ENCODE measurements around the gene SAMD4A. TPM values are rescaled to one million over a fixed set of nuclear protein-coding genes. Genes with fewer than 3 reads are reported as not detected.

Gene SAMD4A
- total RNA-seq, 2 donors from 2014 or later, result 11.2 to 15.3 TPM

DNA sequence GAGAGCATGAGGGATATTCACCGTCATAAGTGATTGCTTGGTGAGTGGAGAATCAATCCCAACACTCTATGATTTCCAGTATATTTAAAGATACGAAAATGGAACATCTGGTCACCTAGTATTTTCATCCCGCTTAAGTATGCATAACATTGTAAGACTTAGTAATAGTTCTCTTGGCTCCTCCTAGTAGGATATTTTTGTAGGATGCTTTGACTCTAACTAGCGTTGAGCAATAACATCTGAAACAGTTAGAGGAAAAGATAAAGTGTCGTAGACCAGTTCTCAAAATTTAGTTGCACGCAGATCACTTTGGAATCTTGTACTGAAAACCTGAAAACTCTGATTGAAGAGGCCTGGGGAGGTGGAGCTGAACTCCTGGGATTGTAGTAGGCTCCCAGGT lies 7.6 kb downstream of the SAMD4A start:
- intact Hi-C loops (cut with DNase I), result no loop called here
- H3K4me1 ChIP-seq, result peaks cover 6% of the 10 kb centered on the region
- no peak overlapping the region for H3K27ac ChIP-seq
- H3K4me3 ChIP-seq, result no peak overlapping the region
- no peaks in the 10 kb centered on the region for H3K9me3 ChIP-seq
- no peaks in the 10 kb centered on the region for H3K27me3 ChIP-seq
- ATAC-seq, result no peak
- H3K36me3 ChIP-seq (replicated peaks in 1 of 2; ENCODE audit: insufficient read depth in 1 of 2, low read depth in 2 of 2), result no peaks in the 10 kb centered on the region
- no peak for DNase-seq
- TF ChIP-seq, protein P1, sequence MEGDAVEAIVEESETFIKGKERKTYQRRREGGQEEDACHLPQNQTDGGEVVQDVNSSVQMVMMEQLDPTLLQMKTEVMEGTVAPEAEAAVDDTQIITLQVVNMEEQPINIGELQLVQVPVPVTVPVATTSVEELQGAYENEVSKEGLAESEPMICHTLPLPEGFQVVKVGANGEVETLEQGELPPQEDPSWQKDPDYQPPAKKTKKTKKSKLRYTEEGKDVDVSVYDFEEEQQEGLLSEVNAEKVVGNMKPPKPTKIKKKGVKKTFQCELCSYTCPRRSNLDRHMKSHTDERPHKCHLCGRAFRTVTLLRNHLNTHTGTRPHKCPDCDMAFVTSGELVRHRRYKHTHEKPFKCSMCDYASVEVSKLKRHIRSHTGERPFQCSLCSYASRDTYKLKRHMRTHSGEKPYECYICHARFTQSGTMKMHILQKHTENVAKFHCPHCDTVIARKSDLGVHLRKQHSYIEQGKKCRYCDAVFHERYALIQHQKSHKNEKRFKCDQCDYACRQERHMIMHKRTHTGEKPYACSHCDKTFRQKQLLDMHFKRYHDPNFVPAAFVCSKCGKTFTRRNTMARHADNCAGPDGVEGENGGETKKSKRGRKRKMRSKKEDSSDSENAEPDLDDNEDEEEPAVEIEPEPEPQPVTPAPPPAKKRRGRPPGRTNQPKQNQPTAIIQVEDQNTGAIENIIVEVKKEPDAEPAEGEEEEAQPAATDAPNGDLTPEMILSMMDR (IDR thresholded peaks at IDR 0.05), result no peak
- TF ChIP-seq POLR2A (IDR thresholded peaks at IDR 0.05), result no peak
- WGBS, 2 donors, result 94 to 95% methylated on average over 6 of the region's 6 CpGs

DNA sequence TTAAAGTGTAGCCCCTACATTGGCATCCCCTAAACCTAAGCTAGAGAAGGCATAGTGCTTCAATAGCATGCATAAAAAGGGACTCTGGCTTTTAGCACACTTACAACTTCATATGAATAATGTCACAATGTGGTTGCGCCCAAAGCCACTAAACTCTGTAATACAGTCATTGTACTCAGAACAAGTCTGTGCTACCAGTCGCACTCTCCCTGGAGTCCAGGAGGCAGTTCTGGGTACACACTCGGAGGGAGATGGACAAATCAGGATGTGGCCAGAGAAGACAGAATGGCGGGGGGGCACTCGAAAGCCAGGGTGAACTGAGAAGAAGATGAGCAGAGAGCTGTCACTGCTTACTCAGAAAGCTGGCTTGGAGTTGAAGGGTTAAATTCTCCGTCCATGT lies 10.6 kb downstream of the SAMD4A start:
- Histone ChIP-seq H3K4me1 (no peaks in the 10 kb centered on the region), H3K27ac (no peak overlapping the region), H3K4me3 (no peak overlapping the region), H3K9me3 (no peaks in the 10 kb centered on the region), H3K36me3 (replicated peaks in 1 of 2; ENCODE audit: insufficient read depth in 1 of 2, low read depth in 2 of 2) (no peaks in the 10 kb centered on the region), H3K27me3 (no peaks in the 10 kb centered on the region)
- WGBS, 2 donors, result 88 to 98% methylated on average over 6 of the region's 6 CpGs
- no peak for DNase-seq
- ATAC-seq, result no peak
- no peak for TF ChIP-seq POLR2A (IDR thresholded peaks at IDR 0.05)
- TF ChIP-seq, protein P1 (IDR thresholded peaks at IDR 0.05), result no peak
- intact Hi-C loops (cut with DNase I), result no loop called here

DNA sequence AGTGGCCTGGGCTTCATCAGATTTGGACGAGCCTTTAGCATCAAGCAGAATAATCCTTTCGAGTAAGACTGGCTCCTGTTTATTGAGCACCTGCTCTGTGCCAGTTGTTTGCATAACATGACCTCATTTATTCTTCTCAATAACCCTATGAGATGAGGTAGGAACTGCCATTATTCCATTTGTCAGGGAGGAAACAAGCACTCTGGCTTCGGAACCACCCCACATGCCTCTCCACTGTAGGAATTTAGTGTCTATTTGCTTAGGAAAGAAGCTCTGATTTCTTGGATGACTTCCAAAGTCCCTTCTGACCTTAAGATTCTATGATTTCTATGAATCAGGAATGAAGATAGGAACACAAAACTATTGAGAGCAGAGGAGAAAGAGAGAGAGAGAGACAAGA lies 11.0 kb downstream of the SAMD4A start:
- intact Hi-C loops (cut with DNase I), result no loop called here

DNA sequence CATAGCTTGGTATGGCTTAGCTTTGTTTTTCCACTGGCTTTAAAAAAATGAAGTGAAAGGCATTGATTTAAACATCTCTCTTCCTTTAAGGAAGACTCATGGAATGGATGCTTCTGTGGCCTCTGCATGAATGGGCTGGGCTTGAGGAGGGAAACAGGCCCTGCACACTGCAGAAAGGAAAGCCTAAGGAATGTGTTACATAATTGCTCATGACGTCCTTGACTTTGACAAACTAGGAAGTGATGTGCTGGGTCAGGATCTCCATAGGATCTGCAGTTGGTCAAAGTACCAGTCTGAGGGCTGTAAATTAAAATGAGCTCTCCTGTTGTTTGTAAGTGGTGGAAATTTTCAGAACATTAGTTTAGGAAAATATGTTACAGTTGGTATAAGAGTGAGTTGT lies 12.7 kb downstream of the SAMD4A start:
- DNase-seq (no peak), ATAC-seq (peak; percentile 42)
- intact Hi-C loops (cut with DNase I), result no loop called here
- Histone ChIP-seq H3K4me1 (no peaks in the 10 kb centered on the region), H3K4me3 (no peak overlapping the region), H3K9me3 (no peaks in the 10 kb centered on the region), H3K36me3 (replicated peaks in 1 of 2; ENCODE audit: insufficient read depth in 1 of 2, low read depth in 2 of 2) (no peaks in the 10 kb centered on the region), H3K27ac (no peak overlapping the region), H3K27me3 (no peaks in the 10 kb centered on the region)
- no peak for TF ChIP-seq POLR2A (IDR thresholded peaks at IDR 0.05)
- TF ChIP-seq, protein P1 (IDR thresholded peaks at IDR 0.05), result no peak
- WGBS, 2 donors, result 12 to 21% methylated on average over 1 of the region's 1 CpG

More for the DNA sequence above, 11.0 kb downstream of the SAMD4A start:
- Histone ChIP-seq H3K27ac (no peak overlapping the region), H3K4me1 (no peaks in the 10 kb centered on the region), H3K36me3 (replicated peaks in 1 of 2; ENCODE audit: insufficient read depth in 1 of 2, low read depth in 2 of 2) (no peaks in the 10 kb centered on the region), H3K27me3 (no peaks in the 10 kb centered on the region), H3K4me3 (no peak overlapping the region), H3K9me3 (no peaks in the 10 kb centered on the region)
- 67 to 93% methylated on average over 3 of the region's 3 CpGs for WGBS, 2 donors
- DNase-seq, result no peak
- no peak for ATAC-seq
- TF ChIP-seq, protein P1 (IDR thresholded peaks at IDR 0.05), result no peak
- TF ChIP-seq POLR2A (IDR thresholded peaks at IDR 0.05), result no peak

DNA sequence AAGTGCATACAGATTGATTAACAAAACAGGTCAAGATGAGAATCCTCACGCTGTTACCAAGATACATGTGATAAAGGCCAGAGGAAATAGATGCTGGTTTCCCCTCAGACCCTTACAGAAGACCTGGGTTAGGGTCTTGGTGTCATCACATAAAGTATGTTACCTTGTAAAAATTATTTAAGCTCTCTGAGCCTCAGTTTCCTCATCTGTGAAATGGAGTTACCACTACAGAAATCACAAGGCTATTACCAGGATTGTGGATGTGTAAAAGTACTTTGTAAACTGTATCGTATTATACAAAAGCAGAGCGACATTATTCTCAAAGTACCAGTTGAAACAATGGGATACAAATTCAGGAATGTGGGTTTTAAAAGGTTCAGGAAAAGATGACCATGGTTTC lies 14.0 kb downstream of the SAMD4A start:
- intact Hi-C loops (cut with DNase I), result no loop called here
- Histone ChIP-seq H3K27me3 (no peaks in the 10 kb centered on the region), H3K9me3 (no peaks in the 10 kb centered on the region), H3K4me3 (no peak overlapping the region), H3K4me1 (no peaks in the 10 kb centered on the region), H3K27ac (no peak overlapping the region), H3K36me3 (replicated peaks in 1 of 2; ENCODE audit: insufficient read depth in 1 of 2, low read depth in 2 of 2) (no peaks in the 10 kb centered on the region)
- DNase-seq (no peak), ATAC-seq (no peak)
- TF ChIP-seq, protein P1 (IDR thresholded peaks at IDR 0.05), result no peak
- no peak for TF ChIP-seq POLR2A (IDR thresholded peaks at IDR 0.05)
- WGBS, 2 donors, result 95 to 97% methylated on average over 3 of the region's 3 CpGs
